Dendritic cell treated with granulocyte-macrophage colony-stimulating factor and Interleukin-4, amounts not matched to agents 40 ng/mL and 50 ng/mL, for 4 days (primary cell): ENCODE measurements around the gene VEPH1.

Source experiments
- H3K27ac Mint-ChIP-seq: one replicate; pipeline ENCODE4 v1.8.0; 2022; ENCODE audit warnings: mild to moderate bottlenecking, mixed read lengths
- H3K27me3 Mint-ChIP-seq: one replicate; pipeline ENCODE4 v1.8.0; 2022; ENCODE audit warnings: mild to moderate bottlenecking, mixed read lengths
- H3K36me3 Mint-ChIP-seq: one replicate; pipeline ENCODE4 v1.8.0; 2022; ENCODE audit warnings: low read depth, mixed read lengths
- H3K4me1 Mint-ChIP-seq: one replicate; pipeline ENCODE4 v1.8.0; 2022; ENCODE audit warnings: low read depth, mixed read lengths
- H3K4me3 Mint-ChIP-seq: one replicate; pipeline ENCODE4 v1.8.0; 2022; ENCODE audit warnings: mild to moderate bottlenecking, moderate library complexity, mixed read lengths
- H3K9me3 Mint-ChIP-seq: one replicate; pipeline ENCODE4 v1.8.0; 2022; ENCODE audit warnings: mixed read lengths
- intact Hi-C: fragments of 100-400 bp; cut with micrococcal nuclease; formaldehyde crosslinking; loops from one replicate; pipeline ENCODE4 v1.15.0; 2022

VEPH1 gene

DNA sequence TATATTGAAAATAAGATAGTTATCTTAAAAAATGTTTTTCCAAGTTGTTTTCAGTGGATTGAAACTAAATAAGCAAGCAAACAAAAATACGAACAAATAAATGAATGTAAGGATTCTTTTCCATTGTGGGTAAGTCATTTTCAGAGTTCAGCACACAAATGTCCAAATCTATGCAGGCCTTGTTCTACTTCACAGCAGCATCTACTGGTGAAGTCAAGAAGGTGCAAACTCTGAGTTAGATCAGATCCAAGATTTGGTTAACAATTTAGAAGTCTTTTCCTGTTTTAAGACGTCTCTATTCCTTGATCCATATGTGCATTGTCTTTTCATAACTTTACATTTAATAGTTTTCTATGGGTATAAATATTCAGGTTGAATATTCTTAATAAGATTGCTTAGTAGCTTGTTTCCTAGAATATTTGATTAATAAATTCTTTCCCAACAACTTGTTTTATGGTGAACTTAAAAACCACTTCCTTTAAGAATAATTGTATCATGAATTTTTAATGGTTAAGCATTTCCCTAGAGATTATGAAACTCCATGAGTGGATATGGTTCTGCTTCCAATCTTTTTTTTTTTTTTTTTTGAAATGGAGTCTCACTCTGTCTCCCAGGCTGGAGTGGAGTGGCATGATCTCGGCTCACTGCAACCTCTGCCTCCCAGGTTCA is 56.1 kb downstream of the VEPH1 start:
- no peak overlapping the region for H3K4me3 Mint-ChIP-seq
- H3K27me3 Mint-ChIP-seq = no peaks in the 10 kb centered on the region
- no peaks in the 10 kb centered on the region for H3K9me3 Mint-ChIP-seq
- intact Hi-C loops = no loop called here
- H3K36me3 Mint-ChIP-seq = no peaks in the 10 kb centered on the region
- peaks cover 20% of the 10 kb centered on the region for H3K4me1 Mint-ChIP-seq
- no peak overlapping the region for H3K27ac Mint-ChIP-seq

DNA sequence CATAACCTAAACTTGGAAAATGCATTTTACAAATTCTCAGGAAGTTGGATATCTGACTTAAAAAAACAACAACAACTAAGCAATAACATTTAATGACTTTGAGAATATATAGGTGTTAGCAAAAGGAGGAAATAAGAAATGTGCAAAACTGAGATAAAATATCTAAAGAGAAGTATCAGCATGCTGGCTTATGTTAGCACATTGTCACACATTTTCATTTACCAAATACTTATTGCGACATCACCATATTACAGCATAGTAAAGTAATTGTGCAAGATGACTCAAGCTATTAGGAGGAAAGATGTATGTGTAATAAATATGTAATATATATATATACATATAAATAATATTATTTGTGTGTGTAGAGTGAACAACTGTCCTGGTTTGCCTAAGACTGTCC is 57.4 kb downstream of the VEPH1 start:
- H3K36me3 Mint-ChIP-seq = no peaks in the 10 kb centered on the region
- H3K27ac Mint-ChIP-seq = no peak overlapping the region
- peaks cover 16% of the 10 kb centered on the region for H3K4me1 Mint-ChIP-seq
- no peaks in the 10 kb centered on the region for H3K9me3 Mint-ChIP-seq
- H3K27me3 Mint-ChIP-seq = no peaks in the 10 kb centered on the region
- no peak overlapping the region for H3K4me3 Mint-ChIP-seq
- intact Hi-C loops = no loop called here

DNA sequence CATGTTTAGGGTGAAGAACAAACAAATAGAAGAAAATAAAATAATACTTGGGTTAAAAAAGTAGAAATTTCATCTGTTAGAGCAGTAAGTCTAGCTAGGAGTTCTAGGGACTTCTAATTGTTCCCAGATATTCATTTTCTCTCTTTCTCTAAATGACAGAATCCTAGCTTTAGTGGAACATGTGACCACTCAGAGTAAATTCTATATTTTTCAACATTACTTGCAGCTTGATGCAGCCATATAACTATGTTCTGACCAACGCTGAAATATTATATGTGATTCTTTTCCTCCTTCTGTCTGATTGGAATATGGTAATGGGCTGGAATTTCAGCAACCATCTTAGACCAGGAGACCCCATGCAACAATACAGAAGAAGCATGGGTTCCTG is 58.4 kb downstream of the VEPH1 start:
- H3K4me1 Mint-ChIP-seq = peaks cover 16% of the 10 kb centered on the region
- H3K9me3 Mint-ChIP-seq = no peaks in the 10 kb centered on the region
- intact Hi-C loops = no loop called here
- H3K4me3 Mint-ChIP-seq = no peak overlapping the region
- no peaks in the 10 kb centered on the region for H3K36me3 Mint-ChIP-seq
- H3K27ac Mint-ChIP-seq = no peak overlapping the region
- no peaks in the 10 kb centered on the region for H3K27me3 Mint-ChIP-seq

DNA sequence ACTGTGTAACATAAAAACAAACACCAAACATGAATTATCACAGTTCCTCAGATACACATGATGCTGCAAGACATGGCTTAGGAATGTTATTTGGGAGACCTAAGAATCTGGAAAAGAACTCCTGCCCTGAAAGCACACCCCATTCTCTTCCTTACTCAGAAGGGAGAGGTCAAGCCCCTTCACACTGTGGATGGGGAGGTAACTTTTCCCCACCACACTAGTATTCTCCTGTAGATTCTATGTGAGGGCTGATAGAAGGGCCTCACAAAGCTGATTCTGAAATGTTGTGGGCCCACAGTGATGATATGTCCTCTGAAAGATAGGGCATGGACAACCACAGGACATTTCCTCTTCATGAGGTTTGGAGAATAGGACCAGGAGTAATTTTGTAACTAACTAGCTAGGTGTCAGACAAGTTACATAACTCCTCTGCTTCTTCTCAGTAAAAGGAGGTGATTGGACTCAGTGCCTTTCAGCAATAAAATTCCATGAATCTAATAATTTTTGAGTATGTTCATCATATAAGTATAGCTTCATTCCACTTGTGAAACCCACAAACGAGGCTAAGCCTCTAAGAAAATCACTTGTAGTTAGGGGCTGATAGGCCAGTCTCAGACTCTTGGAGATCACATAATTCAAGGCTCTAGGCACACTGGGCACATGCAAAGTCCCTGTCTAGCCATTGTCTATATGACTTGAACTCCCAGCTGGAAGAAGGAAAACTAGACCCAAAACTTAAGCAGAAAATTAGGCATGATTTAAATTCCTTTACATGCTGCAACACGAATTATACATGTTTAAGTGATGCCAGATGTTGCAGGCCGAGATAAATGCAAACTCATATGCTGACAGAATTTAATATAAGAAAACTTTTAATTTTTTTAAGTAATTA is 59.1 kb downstream of the VEPH1 start:
- H3K27ac Mint-ChIP-seq = no peak overlapping the region
- peaks cover 16% of the 10 kb centered on the region for H3K4me1 Mint-ChIP-seq
- H3K27me3 Mint-ChIP-seq = no peaks in the 10 kb centered on the region
- intact Hi-C loops = no loop called here
- no peaks in the 10 kb centered on the region for H3K9me3 Mint-ChIP-seq
- H3K36me3 Mint-ChIP-seq = no peaks in the 10 kb centered on the region
- no peak overlapping the region for H3K4me3 Mint-ChIP-seq

DNA sequence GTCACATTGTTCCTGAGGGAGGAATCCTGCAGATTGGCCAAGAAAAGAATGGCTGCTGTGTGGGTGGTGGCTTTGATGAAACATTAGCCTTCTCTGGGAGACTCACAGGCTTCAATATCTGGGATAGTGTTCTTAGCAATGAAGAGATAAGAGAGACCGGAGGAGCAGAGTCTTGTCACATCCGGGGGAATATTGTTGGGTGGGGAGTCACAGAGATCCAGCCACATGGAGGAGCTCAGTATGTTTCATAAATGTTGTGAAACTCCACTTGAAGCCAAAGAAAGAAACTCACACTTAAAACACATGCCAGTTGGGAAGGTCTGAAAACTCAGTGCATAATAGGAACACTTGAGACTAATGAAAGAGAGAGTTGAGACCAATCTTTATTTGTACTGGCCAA is 60.5 kb downstream of the VEPH1 start:
- intact Hi-C loops = no loop called here
- H3K9me3 Mint-ChIP-seq = no peaks in the 10 kb centered on the region
- H3K27ac Mint-ChIP-seq = no peak overlapping the region
- H3K27me3 Mint-ChIP-seq = peaks cover 8% of the 10 kb centered on the region
- no peaks in the 10 kb centered on the region for H3K36me3 Mint-ChIP-seq
- H3K4me1 Mint-ChIP-seq = peaks cover 26% of the 10 kb centered on the region
- no peak overlapping the region for H3K4me3 Mint-ChIP-seq

DNA sequence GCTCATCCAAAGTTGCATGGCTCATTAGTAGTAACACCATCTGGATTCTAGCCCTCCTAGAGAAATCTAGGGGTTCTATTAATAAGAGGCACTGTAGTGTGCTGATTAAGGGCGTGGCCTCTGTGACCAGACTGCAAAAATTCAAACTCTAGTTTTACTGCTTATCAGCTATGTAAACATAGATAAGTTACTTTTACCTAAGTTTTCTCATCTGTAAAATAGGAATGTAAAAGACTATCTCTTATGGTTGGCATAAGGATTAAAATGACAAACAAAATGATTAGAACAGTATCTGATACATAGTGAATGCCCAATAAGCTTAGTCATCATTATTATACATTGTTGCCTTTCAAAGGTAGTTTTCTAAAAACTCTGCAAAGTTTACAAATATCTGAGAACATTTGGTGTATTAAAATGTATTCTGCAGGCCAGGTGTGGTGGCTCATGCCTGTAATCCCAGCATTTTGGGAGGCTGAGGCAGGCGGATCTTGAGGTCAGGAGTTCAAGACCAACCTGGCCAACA is 62.1 kb downstream of the VEPH1 start:
- Mint-ChIP-seq H3K27me3 (peaks cover 14% of the 10 kb centered on the region), H3K4me1 (peaks cover 38% of the 10 kb centered on the region), H3K4me3 (no peak overlapping the region), H3K27ac (no peak overlapping the region), H3K36me3 (no peaks in the 10 kb centered on the region), H3K9me3 (no peaks in the 10 kb centered on the region)
- intact Hi-C loops = no loop called here

DNA sequence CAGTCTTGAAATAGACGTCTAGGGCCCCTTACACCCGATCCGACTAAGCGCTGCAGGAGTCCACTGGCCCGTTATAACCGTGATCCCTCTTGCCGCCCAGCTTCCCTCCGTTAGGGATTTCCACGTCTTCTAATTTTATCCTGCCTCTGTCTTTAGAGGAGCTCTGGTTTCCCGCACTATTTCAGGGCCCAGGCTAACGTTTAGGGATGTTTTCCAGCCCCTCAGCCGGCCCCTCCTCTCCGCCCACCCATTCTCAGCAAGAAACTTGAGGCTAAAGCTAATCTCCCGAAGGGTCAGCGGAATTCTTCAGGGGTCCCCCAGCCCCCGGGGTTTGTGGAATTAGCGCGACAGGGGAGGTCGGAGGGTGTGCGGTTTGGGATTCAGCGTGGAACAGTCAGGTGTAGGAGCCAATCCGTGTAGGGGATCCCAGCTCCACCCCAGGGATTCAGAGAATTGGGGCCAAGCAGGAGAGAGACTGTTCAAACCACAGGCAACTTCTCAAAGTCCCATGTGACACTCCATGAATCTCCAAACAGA is 65.0 kb downstream of the VEPH1 start:
- H3K27ac Mint-ChIP-seq = peak overlapping the region; percentile 52
- intact Hi-C loops = no loop called here
- H3K4me1 Mint-ChIP-seq = peaks cover 28% of the 10 kb centered on the region
- peak overlapping the region; percentile 85 for H3K4me3 Mint-ChIP-seq
- peaks cover 17% of the 10 kb centered on the region for H3K27me3 Mint-ChIP-seq
- no peaks in the 10 kb centered on the region for H3K36me3 Mint-ChIP-seq
- no peaks in the 10 kb centered on the region for H3K9me3 Mint-ChIP-seq

DNA sequence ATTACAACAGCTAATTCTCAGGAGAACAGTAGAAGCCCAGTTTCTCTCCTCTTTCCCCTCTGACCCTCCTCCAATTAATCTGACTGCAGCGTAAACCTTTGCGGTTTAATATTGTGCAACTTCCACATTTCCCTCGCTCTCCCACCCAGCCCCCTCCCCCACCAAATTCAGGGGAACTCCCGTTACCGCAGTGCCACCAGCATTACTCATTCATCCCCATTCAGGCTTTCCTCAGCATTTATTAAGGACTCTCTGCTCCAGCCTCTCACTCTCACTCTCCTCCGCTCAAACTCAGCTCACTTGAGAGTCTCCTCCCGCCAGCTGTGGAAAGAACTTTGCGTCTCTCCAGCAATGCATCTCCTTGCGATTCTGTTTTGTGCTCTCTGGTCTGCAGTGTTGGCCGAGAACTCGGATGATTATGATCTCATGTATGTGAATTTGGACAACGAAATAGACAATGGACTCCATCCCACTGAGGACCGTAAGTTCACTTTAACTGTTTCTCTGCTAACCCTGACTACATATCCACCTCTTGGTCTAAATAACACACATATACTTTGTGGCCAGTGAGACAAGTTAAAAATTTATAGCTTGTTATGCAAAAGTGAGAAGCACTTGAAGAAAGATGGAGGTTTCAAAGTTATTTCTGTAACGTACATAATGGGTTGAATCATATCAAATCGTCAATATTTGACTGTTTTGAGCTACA is 66.5 kb downstream of the VEPH1 start, which contains the start of gene PTX3:
PTX3 (plus strand) TSS at position 268 of the 709 bp plus-strand sequence; CDS start at position 352, 84 bp downstream.
- Mint-ChIP-seq H3K27ac (peak within 1 kb of the TSS; percentile 52), H3K4me3 (peak within 1 kb of the TSS; percentile 85), H3K9me3 (no peaks in the 10 kb centered on the region), H3K4me1 (peaks cover 22% of the 10 kb centered on the region), H3K36me3 (no peaks in the 10 kb centered on the region), H3K27me3 (peaks cover 17% of the 10 kb centered on the region)
- intact Hi-C loops = no loop called here

DNA sequence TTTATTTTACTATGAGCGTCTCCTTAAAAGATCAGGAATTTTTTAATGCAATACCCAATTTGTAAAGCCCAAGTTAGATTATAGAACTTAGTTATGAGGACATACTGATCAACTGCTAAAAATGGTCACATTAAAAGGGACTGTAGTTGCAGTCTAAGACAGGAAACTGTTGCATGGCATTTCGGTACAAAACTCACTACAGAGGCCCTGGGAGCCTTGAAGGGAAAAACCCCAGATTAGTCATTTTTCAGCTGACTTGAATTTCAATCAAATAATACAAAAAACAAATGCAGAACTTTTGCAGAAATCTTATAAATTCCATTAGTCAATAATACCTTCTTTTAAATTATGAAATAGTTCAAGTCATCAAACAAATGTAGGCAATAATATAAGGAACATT is 73.5 kb downstream of the VEPH1 start:
- Mint-ChIP-seq H3K27ac (no peak overlapping the region), H3K4me1 (peaks cover 9% of the 10 kb centered on the region), H3K27me3 (peaks cover 3% of the 10 kb centered on the region), H3K4me3 (no peak overlapping the region), H3K36me3 (no peaks in the 10 kb centered on the region), H3K9me3 (peaks cover 13% of the 10 kb centered on the region)
- intact Hi-C loops = no loop called here

DNA sequence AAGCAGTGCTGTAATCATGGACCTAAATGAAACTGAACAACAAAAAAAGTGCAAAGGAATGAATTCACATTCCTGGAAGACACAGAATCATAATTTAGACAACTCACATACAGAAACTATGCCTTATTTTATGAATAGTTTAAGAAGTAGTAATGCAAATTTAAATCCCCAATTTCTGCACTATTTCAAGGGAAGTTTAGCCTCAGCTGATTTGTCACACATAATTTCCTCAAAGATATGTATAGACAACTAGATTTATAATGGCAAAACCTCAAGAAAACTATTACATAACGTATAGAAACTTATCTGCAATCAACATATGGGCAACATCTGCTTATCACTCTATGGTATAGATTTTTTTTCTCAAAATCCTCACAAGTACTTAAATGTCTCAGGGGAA is 74.4 kb downstream of the VEPH1 start:
- Mint-ChIP-seq H3K27ac (no peak overlapping the region), H3K4me1 (peaks cover 9% of the 10 kb centered on the region), H3K27me3 (no peaks in the 10 kb centered on the region), H3K36me3 (no peaks in the 10 kb centered on the region), H3K9me3 (peaks cover 13% of the 10 kb centered on the region), H3K4me3 (no peak overlapping the region)
- intact Hi-C loops = no loop called here

DNA sequence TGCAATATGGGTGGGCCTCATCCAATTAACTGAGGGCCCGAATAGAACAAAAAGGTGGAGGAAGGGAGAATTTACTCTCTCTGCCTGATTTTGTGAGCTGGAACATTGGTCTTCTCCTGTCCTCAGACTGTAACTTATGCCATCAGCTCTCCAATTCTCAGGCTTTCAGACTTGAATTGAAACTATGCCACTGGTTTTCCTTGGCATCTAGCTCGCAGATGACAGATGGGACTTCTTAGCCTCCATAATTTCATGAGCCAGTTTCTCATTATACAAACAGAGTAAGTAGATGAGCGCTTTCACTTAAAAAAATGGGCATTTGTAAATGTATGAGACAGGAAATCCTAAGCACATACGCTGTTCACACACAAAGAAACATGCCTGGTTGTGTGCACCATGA is 75.3 kb downstream of the VEPH1 start:
- Mint-ChIP-seq H3K27ac (no peak overlapping the region), H3K27me3 (no peaks in the 10 kb centered on the region), H3K36me3 (no peaks in the 10 kb centered on the region), H3K4me3 (no peak overlapping the region), H3K4me1 (peaks cover 9% of the 10 kb centered on the region), H3K9me3 (peaks cover 13% of the 10 kb centered on the region)
- intact Hi-C loops = no loop called here

DNA sequence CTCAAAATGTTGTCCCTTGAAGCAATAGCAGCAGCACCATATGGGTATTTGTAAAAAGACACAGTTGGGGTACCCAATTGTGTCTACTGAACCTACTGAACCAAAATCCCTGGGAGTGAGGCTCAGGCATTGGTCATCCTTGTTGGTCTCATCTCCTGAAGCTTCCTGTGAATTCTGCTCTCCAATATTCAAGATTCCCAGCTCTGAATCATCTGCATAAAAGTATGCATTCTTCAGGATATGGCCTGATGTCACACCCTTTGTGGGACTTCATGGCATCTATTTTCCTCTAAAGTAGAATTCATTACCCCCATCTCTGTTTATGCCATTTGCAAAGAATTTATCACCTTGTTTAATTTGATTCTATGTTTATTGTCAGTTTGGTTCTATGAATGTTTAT is 79.9 kb downstream of the VEPH1 start:
- Mint-ChIP-seq H3K27me3 (peaks cover 9% of the 10 kb centered on the region), H3K9me3 (peaks cover 13% of the 10 kb centered on the region), H3K27ac (no peak overlapping the region), H3K4me3 (no peak overlapping the region), H3K36me3 (no peaks in the 10 kb centered on the region), H3K4me1 (no peaks in the 10 kb centered on the region)
- intact Hi-C loops = no loop called here

DNA sequence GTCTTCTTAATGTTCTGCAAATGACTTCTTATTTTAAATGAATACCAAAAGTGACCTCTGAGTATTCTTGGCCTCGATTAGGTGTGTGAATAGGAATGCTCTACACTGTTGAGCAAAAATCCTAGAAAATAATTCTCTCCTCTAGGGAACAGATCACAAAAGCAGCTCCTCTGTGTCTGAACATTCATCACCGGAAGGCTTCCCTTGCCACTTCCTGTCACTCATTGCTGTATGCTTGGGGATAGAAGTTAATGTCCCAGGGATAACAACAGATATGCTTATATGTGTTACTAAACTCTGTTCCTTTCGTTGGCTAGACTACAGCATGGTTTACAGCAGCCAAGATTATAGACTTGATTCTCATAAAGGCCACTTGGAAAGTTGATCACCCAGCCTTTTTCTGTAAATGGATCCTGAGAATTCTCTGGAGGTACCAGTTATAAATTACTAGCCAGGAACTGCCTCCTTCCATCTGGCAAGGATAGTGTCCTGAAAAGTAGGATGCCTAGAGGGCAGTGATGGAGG is 82.5 kb downstream of the VEPH1 start:
- H3K4me1 Mint-ChIP-seq = no peaks in the 10 kb centered on the region
- intact Hi-C loops = no loop called here
- peaks cover 9% of the 10 kb centered on the region for H3K27me3 Mint-ChIP-seq
- H3K27ac Mint-ChIP-seq = no peak overlapping the region
- peaks cover 6% of the 10 kb centered on the region for H3K9me3 Mint-ChIP-seq
- H3K36me3 Mint-ChIP-seq = no peaks in the 10 kb centered on the region
- no peak overlapping the region for H3K4me3 Mint-ChIP-seq
